Lung (tissue), 12 donors: ENCODE results near the gene PLLP. TPM values are rescaled to one million over a fixed set of nuclear protein-coding genes. Genes with fewer than 3 reads are reported as not detected.

Source experiments
- ATAC-seq: fragments of 200-7000 bp; cut with Tn5 transposase; one replicate; pipeline ENCODE4 v1.9.1; 2020; ENCODE audit warnings: moderate number of reproducible peaks; ENCODE audit not compliant: insufficient read depth, low FRiP score
- DNase-seq, 3 donors: peaks; one replicate each; pipeline ENCODE4 v3.0.0-alpha.2; 2013 to 2017
- H3K27ac ChIP-seq, 2 donors: one replicate each; pipeline ENCODE4 v1.5.1; 2013; ENCODE audit warnings: mild to moderate bottlenecking in 2 of 2, moderate library complexity in 2 of 2, control low read depth in 1 of 2, inconsistent platforms in 1 of 2, low read depth in 1 of 2, low read length in 1 of 2
- H3K27me3 ChIP-seq, 3 donors: one replicate each; pipeline ENCODE4 v1.5.1; 2013; ENCODE audit warnings: low read length in 2 of 3; ENCODE audit not compliant: control insufficient read depth in 3 of 3, insufficient read depth in 3 of 3
- H3K36me3 ChIP-seq, 4 donors: one replicate each; pipeline ENCODE4 v1.5.1; 2013; ENCODE audit warnings: low read length in 4 of 4, mild to moderate bottlenecking in 1 of 4, moderate library complexity in 1 of 4; ENCODE audit not compliant: control insufficient read depth in 4 of 4, insufficient read depth in 4 of 4
- H3K4me1 ChIP-seq, 5 donors: one replicate each; pipeline ENCODE4 v1.5.1; 2013; ENCODE audit warnings: low read length in 5 of 5, mild to moderate bottlenecking in 2 of 5, moderate library complexity in 1 of 5; ENCODE audit not compliant: control insufficient read depth in 5 of 5, insufficient read depth in 5 of 5
- H3K4me3 ChIP-seq: one replicate; pipeline ENCODE4 v1.5.1; 2013; ENCODE audit warnings: mild to moderate bottlenecking, control low read depth, moderate library complexity
- H3K9ac ChIP-seq, 2 donors: one replicate each; pipeline ENCODE4 v1.5.1; 2013; ENCODE audit warnings: low read length in 2 of 2, control low read depth in 1 of 2; ENCODE audit not compliant: insufficient read depth in 1 of 2
- H3K9me3 ChIP-seq, 4 donors: one replicate each; pipeline ENCODE4 v1.5.1; 2013; ENCODE audit warnings: low read length in 3 of 4, mild to moderate bottlenecking in 1 of 4, moderate library complexity in 1 of 4; ENCODE audit not compliant: control insufficient read depth in 4 of 4, insufficient read depth in 3 of 4
- WGBS, 2 donors: extraction: QIAGEN DNeasy Blood & Tissue Kit; methylation state at CpG; one replicate each; pipeline ENCODE4 v1.1.7; 2013; 5-methylcytosine and 5-hydroxymethylcytosine counted together
- polyA plus RNA-seq, 2 donors: library from polyadenylated mRNA; stranded (reverse); fragments of 200-250 nt; gene quantifications; one replicate each; pipeline ENCODE4 v1.2.1, GENCODE V29; 2013
- total RNA-seq, 2 donors: library from RNA; depleted of rRNA in 1 of 2; stranded (reverse); fragments of >200 nt in 1 of 2; gene quantifications; one replicate each; pipeline ENCODE4 v1.2.1, GENCODE V29; 2014 to 2021
- TF ChIP-seq, protein P1 (sequence below): IDR thresholded peaks from 2 replicates; pipeline ENCODE4 v1.5.1; 2012; ENCODE audit warnings: mild to moderate bottlenecking; ENCODE audit errors: control extremely low read depth, extremely low read depth
- donor health status: control.
- donor health status: control.
- donor health status: Bipolar disorder and iron deficiency.
- donor health status: healthy.
- donor health status: DM: yes; HTN: yes; CAD: no.

Gene PLLP
- total and polyA plus RNA-seq, 4 donors: 23.8 to 98.7 (median 61.6) TPM

DNA sequence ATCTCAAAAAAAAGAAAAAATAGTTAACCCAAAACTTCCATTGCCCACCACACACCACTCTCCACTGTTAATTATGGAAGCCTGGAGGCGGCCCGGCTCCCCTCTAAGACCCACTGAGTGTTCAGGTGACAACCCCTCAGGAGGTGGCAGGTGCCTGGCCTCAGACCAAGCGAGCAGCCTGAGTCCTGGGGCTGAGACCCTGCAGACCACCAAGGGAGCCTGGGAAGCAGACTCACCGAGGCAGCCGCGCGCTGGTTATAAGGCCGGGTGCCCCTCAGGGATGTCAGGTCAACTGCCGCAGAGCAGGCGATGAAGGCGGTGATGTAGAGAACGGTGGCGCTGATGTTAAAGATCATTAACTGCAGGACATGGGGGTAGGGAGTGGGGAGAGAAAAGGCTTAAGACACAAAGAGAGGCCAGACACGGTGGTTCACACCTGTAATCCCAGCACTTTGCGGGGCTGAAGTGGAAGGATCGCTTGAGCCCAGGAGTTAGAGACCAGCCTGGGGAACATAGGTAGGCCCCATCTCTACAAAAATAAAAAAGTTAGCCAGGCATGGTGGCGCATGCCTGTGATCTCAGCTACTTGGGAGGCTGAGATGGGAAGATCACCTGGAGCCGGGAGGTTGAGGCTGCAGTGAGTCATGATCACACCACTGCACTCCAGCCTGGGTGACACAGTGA lies 26.1 kb downstream of the PLLP start:
- no peak overlapping the region for H3K9ac ChIP-seq
- H3K36me3 ChIP-seq: peaks cover 0 to 19% (median 4%) of the 10 kb centered on the region in 4 donors
- H3K4me1 ChIP-seq: peaks cover 0 to 7% (median 6%) of the 10 kb centered on the region in 5 donors
- TF ChIP-seq, protein P1, sequence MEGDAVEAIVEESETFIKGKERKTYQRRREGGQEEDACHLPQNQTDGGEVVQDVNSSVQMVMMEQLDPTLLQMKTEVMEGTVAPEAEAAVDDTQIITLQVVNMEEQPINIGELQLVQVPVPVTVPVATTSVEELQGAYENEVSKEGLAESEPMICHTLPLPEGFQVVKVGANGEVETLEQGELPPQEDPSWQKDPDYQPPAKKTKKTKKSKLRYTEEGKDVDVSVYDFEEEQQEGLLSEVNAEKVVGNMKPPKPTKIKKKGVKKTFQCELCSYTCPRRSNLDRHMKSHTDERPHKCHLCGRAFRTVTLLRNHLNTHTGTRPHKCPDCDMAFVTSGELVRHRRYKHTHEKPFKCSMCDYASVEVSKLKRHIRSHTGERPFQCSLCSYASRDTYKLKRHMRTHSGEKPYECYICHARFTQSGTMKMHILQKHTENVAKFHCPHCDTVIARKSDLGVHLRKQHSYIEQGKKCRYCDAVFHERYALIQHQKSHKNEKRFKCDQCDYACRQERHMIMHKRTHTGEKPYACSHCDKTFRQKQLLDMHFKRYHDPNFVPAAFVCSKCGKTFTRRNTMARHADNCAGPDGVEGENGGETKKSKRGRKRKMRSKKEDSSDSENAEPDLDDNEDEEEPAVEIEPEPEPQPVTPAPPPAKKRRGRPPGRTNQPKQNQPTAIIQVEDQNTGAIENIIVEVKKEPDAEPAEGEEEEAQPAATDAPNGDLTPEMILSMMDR: no peak
- no peaks in the 10 kb centered on the region for H3K27me3 ChIP-seq
- no peak overlapping the region for H3K27ac ChIP-seq
- 97 to 98% methylated on average over 18 of the region's 18 CpGs for WGBS, 2 donors
- H3K4me3 ChIP-seq: no peak overlapping the region
- no peak for DNase-seq
- ATAC-seq: no peak
- no peaks in the 10 kb centered on the region for H3K9me3 ChIP-seq

DNA sequence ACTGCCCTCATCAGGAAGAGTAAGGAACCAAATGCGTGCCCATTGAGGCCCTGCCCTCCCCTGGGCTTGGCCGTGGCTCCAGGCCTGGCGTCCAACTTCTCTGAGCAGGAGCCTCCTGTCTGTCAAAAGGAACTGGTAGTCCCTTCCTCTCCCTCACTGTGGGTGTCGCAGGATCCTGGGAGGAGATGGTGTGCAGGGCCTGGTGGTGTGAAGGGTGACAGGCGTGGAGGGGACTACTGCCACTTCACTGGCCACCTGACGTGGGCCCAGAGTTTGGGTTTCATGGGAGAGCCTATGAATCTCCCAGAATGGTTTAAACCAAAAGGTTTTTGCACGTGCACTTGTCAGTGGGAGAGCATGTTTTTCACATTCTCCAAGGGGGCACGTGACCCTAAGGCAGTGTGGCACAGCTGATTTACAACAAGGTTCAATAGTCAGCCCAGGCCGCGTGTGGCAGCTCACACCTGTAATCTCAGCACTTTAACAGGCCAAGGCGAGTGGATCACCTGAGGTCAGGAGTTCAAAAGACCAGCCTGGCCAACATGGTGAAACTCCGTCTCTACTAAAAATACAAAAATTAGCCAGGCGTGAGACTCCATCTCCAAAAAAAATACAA lies 26.9 kb downstream of the PLLP start:
- Histone ChIP-seq H3K9me3 (no peaks in the 10 kb centered on the region), H3K4me1 (peaks cover 0 to 7% (median 6%) of the 10 kb centered on the region in 5 donors), H3K27me3 (no peaks in the 10 kb centered on the region), H3K27ac (no peak overlapping the region), H3K36me3 (peaks cover 1 to 19% (median 7%) of the 10 kb centered on the region in 4 donors), H3K4me3 (no peak overlapping the region), H3K9ac (no peak overlapping the region)
- ATAC-seq (no peak), DNase-seq (no peak)
- 92 to 93% methylated on average over 13 of the region's 13 CpGs for WGBS, 2 donors
- TF ChIP-seq, protein P1: no peak

DNA sequence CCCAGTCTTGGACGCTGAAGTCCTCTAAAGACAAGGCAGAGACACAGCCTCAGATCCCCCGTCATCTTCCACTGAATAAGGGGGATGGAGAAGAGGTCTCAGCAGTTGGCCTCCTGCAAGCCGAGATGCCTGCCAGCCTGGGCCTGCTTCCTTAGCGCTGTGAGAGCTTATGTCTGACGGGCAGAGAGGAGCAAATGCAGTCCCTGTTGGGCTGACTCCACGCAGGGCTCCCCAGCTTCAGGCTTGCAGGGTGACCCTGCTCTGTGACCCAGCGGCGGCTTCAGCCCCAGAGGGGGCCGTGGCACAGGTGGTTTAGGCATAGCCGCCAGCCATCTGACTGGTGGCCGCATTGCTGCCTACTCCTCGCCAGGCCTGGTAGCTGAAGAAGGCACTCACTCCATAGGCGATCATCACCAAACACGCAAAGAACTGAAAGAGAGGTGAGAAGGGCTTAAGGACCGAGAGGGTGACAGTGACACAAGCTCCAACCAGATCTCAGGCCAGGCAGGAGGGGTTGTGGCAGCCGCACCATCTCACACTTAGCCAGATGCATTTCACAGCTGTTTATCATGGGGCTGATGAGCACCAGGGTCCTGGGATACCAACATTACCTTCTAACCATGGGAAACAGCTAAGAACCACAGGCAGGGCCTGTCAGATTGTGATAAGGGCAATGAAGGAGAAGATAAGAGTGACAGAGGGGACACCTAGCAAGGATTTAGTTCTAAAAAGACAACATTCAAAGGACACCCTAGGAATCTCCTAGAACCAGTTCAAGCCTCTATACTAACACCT lies 27.7 kb downstream of the PLLP start:
- DNase-seq: no peak
- H3K9ac ChIP-seq: no peak overlapping the region
- TF ChIP-seq, protein P1: no peak
- ATAC-seq: no peak
- H3K4me1 ChIP-seq: peaks cover 0 to 7% (median 6%) of the 10 kb centered on the region in 5 donors
- H3K27me3 ChIP-seq: no peaks in the 10 kb centered on the region
- H3K36me3 ChIP-seq: peaks cover 8 to 25% (median 12%) of the 10 kb centered on the region in 4 donors
- WGBS, 2 donors: 93 to 96% methylated on average over 16 of the region's 16 CpGs
- H3K9me3 ChIP-seq: no peaks in the 10 kb centered on the region
- H3K4me3 ChIP-seq: no peak overlapping the region
- no peak overlapping the region for H3K27ac ChIP-seq
